Measurements from ENCODE around the gene ARL13A.
"Not testable (repeated sequence)": the region's sequence is repeated elsewhere in the genome, so short reads cannot be mapped to it uniquely, and the experiment has no call there.

Gene ARL13A

GRCh38 chrX:100964362-100964761 is 5.1 kb upstream of the ARL13A start:
- H3K9ac ChIP-seq (ENCODE audit: low read length): no peak overlapping the region
- H3K27me3 ChIP-seq (ENCODE audit: control insufficient read depth, insufficient read depth, low read length): no peaks in the 10 kb centered on the region
- no peaks in the 10 kb centered on the region for H3K9me3 ChIP-seq (ENCODE audit: control insufficient read depth, low read length)
- H3K4me1 ChIP-seq (ENCODE audit: control insufficient read depth, insufficient read depth, low read length): no peaks in the 10 kb centered on the region
- no peak overlapping the region for H3K4me3 ChIP-seq (ENCODE audit: low read length)
- H3K36me3 ChIP-seq (ENCODE audit: control insufficient read depth, insufficient read depth, low read length): no peaks in the 10 kb centered on the region

GRCh38 chrX:100969936-100970335 is 428 bp downstream of the ARL13A start:
- Histone ChIP-seq H3K9ac (ENCODE audit: low read length) (no peak overlapping the region), H3K27me3 (ENCODE audit: control insufficient read depth, insufficient read depth, low read length) (no peaks in the 10 kb centered on the region), H3K4me3 (ENCODE audit: low read length) (no peak overlapping the region), H3K4me1 (ENCODE audit: control insufficient read depth, insufficient read depth, low read length) (no peaks in the 10 kb centered on the region), H3K36me3 (ENCODE audit: control insufficient read depth, insufficient read depth, low read length) (no peaks in the 10 kb centered on the region), H3K9me3 (ENCODE audit: control insufficient read depth, low read length) (no peaks in the 10 kb centered on the region)

GRCh38 chrX:100973411-100973810 is 3.9 kb downstream of the ARL13A start:
- Histone ChIP-seq H3K36me3 (ENCODE audit: control insufficient read depth, insufficient read depth, low read length) (no peaks in the 10 kb centered on the region), H3K27me3 (ENCODE audit: control insufficient read depth, insufficient read depth, low read length) (no peaks in the 10 kb centered on the region), H3K4me3 (ENCODE audit: low read length) (no peak overlapping the region), H3K4me1 (ENCODE audit: control insufficient read depth, insufficient read depth, low read length) (no peaks in the 10 kb centered on the region), H3K9ac (ENCODE audit: low read length) (no peak overlapping the region), H3K9me3 (ENCODE audit: control insufficient read depth, low read length) (no peaks in the 10 kb centered on the region)

GRCh38 chrX:100975212-100975611 is 5.7 kb downstream of the ARL13A start:
- H3K4me3 ChIP-seq (ENCODE audit: low read length): no peak overlapping the region
- H3K36me3 ChIP-seq (ENCODE audit: control insufficient read depth, insufficient read depth, low read length): no peaks in the 10 kb centered on the region
- no peaks in the 10 kb centered on the region for H3K9me3 ChIP-seq (ENCODE audit: control insufficient read depth, low read length)
- no peaks in the 10 kb centered on the region for H3K27me3 ChIP-seq (ENCODE audit: control insufficient read depth, insufficient read depth, low read length)
- no peak overlapping the region for H3K9ac ChIP-seq (ENCODE audit: low read length)
- H3K4me1 ChIP-seq (ENCODE audit: control insufficient read depth, insufficient read depth, low read length): no peaks in the 10 kb centered on the region

GRCh38 chrX:100976211-100976610 is 6.7 kb downstream of the ARL13A start:
- H3K9me3 ChIP-seq (ENCODE audit: control insufficient read depth, low read length): no peaks in the 10 kb centered on the region
- H3K27me3 ChIP-seq (ENCODE audit: control insufficient read depth, insufficient read depth, low read length): no peaks in the 10 kb centered on the region
- H3K36me3 ChIP-seq (ENCODE audit: control insufficient read depth, insufficient read depth, low read length): no peaks in the 10 kb centered on the region

GRCh38 chrX:100979881-100980607 is 10.5 kb downstream of the ARL13A start:
- Histone ChIP-seq H3K27me3 (ENCODE audit: control insufficient read depth, insufficient read depth, low read length) (no peaks in the 10 kb centered on the region), H3K4me3 (ENCODE audit: low read length) (no peak overlapping the region), H3K4me1 (ENCODE audit: control insufficient read depth, insufficient read depth, low read length) (no peaks in the 10 kb centered on the region), H3K9me3 (ENCODE audit: control insufficient read depth, low read length) (no peaks in the 10 kb centered on the region), H3K9ac (ENCODE audit: low read length) (no peak overlapping the region), H3K36me3 (ENCODE audit: control insufficient read depth, insufficient read depth, low read length) (no peaks in the 10 kb centered on the region)

More at GRCh38 chrX:100976211-100976610, 6.7 kb downstream of the ARL13A start:
- H3K9ac ChIP-seq (ENCODE audit: low read length): no peak overlapping the region
- no peak overlapping the region for H3K4me3 ChIP-seq (ENCODE audit: low read length)
- H3K4me1 ChIP-seq (ENCODE audit: control insufficient read depth, insufficient read depth, low read length): no peaks in the 10 kb centered on the region

- H3K4me3 ChIP-seq (ENCODE audit: low read length): no peak overlapping the region
- H3K9me3 ChIP-seq (ENCODE audit: control insufficient read depth, low read length): no peaks in the 10 kb centered on the region
Observed at GRCh38 chrX:100980608-100981497, 11.3 kb downstream of the ARL13A start.

GRCh38 chrX:100981498-100981845 is 12.0 kb downstream of the ARL13A start:
- H3K27me3 ChIP-seq (ENCODE audit: control insufficient read depth, insufficient read depth, low read length); H3K9ac ChIP-seq (ENCODE audit: low read length); H3K9me3 ChIP-seq (ENCODE audit: control insufficient read depth, low read length); H3K36me3 ChIP-seq (ENCODE audit: control insufficient read depth, insufficient read depth, low read length); H3K4me3 ChIP-seq (ENCODE audit: low read length); H3K4me1 ChIP-seq (ENCODE audit: control insufficient read depth, insufficient read depth, low read length): not testable (repeated sequence)

More at GRCh38 chrX:100980608-100981497, 11.3 kb downstream of the ARL13A start:
- no peaks in the 10 kb centered on the region for H3K36me3 ChIP-seq (ENCODE audit: control insufficient read depth, insufficient read depth, low read length)
- H3K9ac ChIP-seq (ENCODE audit: low read length): no peak overlapping the region
- H3K27me3 ChIP-seq (ENCODE audit: control insufficient read depth, insufficient read depth, low read length): no peaks in the 10 kb centered on the region
- no peaks in the 10 kb centered on the region for H3K4me1 ChIP-seq (ENCODE audit: control insufficient read depth, insufficient read depth, low read length)

GRCh38 chrX:100984818-100985217 is 15.3 kb downstream of the ARL13A start:
- Histone ChIP-seq H3K27me3 (ENCODE audit: control insufficient read depth, insufficient read depth, low read length) (no peaks in the 10 kb centered on the region), H3K9ac (ENCODE audit: low read length) (no peak overlapping the region), H3K9me3 (ENCODE audit: control insufficient read depth, low read length) (no peaks in the 10 kb centered on the region), H3K36me3 (ENCODE audit: control insufficient read depth, insufficient read depth, low read length) (no peaks in the 10 kb centered on the region), H3K4me1 (ENCODE audit: control insufficient read depth, insufficient read depth, low read length) (no peaks in the 10 kb centered on the region), H3K4me3 (ENCODE audit: low read length) (no peak overlapping the region)

GRCh38 chrX:100990139-100990538 is 20.6 kb downstream of the ARL13A start:
- H3K4me3 ChIP-seq (ENCODE audit: low read length): no peak overlapping the region
- H3K27me3 ChIP-seq (ENCODE audit: control insufficient read depth, insufficient read depth, low read length): no peaks in the 10 kb centered on the region
- no peak overlapping the region for H3K9ac ChIP-seq (ENCODE audit: low read length)
- H3K9me3 ChIP-seq (ENCODE audit: control insufficient read depth, low read length): no peaks in the 10 kb centered on the region
- no peaks in the 10 kb centered on the region for H3K4me1 ChIP-seq (ENCODE audit: control insufficient read depth, insufficient read depth, low read length)
- no peaks in the 10 kb centered on the region for H3K36me3 ChIP-seq (ENCODE audit: control insufficient read depth, insufficient read depth, low read length)

GRCh38 chrX:100994352-100995281 is 25.1 kb downstream of the ARL13A start:
- no peak overlapping the region for H3K9ac ChIP-seq (ENCODE audit: low read length)
- H3K4me3 ChIP-seq (ENCODE audit: low read length): no peak overlapping the region
- no peaks in the 10 kb centered on the region for H3K4me1 ChIP-seq (ENCODE audit: control insufficient read depth, insufficient read depth, low read length)
- no peaks in the 10 kb centered on the region for H3K36me3 ChIP-seq (ENCODE audit: control insufficient read depth, insufficient read depth, low read length)
- H3K27me3 ChIP-seq (ENCODE audit: control insufficient read depth, insufficient read depth, low read length): no peaks in the 10 kb centered on the region
- H3K9me3 ChIP-seq (ENCODE audit: control insufficient read depth, low read length): no peaks in the 10 kb centered on the region

Measured in mucosa of stomach (tissue), 1 donor.